Lung (tissue), 12 donors: ENCODE measurements around the gene ATRNL1. TPM values are rescaled to one million over a fixed set of nuclear protein-coding genes. Genes with fewer than 3 reads are reported as not detected.

ENCODE experiments used
- ATAC-seq: fragments of 200-7000 bp; cut with Tn5 transposase; one replicate; pipeline ENCODE4 v1.9.1; 2020; ENCODE audit warnings: moderate number of reproducible peaks; ENCODE audit not compliant: insufficient read depth, low FRiP score
- DNase-seq, 3 donors: peaks; one replicate each; pipeline ENCODE4 v3.0.0-alpha.2; 2013 to 2017
- H3K27ac ChIP-seq, 2 donors: one replicate each; pipeline ENCODE4 v1.5.1; 2013; ENCODE audit warnings: mild to moderate bottlenecking in 2 of 2, moderate library complexity in 2 of 2, control low read depth in 1 of 2, inconsistent platforms in 1 of 2, low read depth in 1 of 2, low read length in 1 of 2
- H3K27me3 ChIP-seq, 3 donors: one replicate each; pipeline ENCODE4 v1.5.1; 2013; ENCODE audit warnings: low read length in 2 of 3; ENCODE audit not compliant: control insufficient read depth in 3 of 3, insufficient read depth in 3 of 3
- H3K36me3 ChIP-seq, 4 donors: one replicate each; pipeline ENCODE4 v1.5.1; 2013; ENCODE audit warnings: low read length in 4 of 4, mild to moderate bottlenecking in 1 of 4, moderate library complexity in 1 of 4; ENCODE audit not compliant: control insufficient read depth in 4 of 4, insufficient read depth in 4 of 4
- H3K4me1 ChIP-seq, 5 donors: one replicate each; pipeline ENCODE4 v1.5.1; 2013; ENCODE audit warnings: low read length in 5 of 5, mild to moderate bottlenecking in 2 of 5, moderate library complexity in 1 of 5; ENCODE audit not compliant: control insufficient read depth in 5 of 5, insufficient read depth in 5 of 5
- H3K4me3 ChIP-seq: one replicate; pipeline ENCODE4 v1.5.1; 2013; ENCODE audit warnings: mild to moderate bottlenecking, control low read depth, moderate library complexity
- H3K9ac ChIP-seq, 2 donors: one replicate each; pipeline ENCODE4 v1.5.1; 2013; ENCODE audit warnings: low read length in 2 of 2, control low read depth in 1 of 2; ENCODE audit not compliant: insufficient read depth in 1 of 2
- H3K9me3 ChIP-seq, 4 donors: one replicate each; pipeline ENCODE4 v1.5.1; 2013; ENCODE audit warnings: low read length in 3 of 4, mild to moderate bottlenecking in 1 of 4, moderate library complexity in 1 of 4; ENCODE audit not compliant: control insufficient read depth in 4 of 4, insufficient read depth in 3 of 4
- WGBS, 2 donors: extraction: QIAGEN DNeasy Blood & Tissue Kit; methylation state at CpG; one replicate each; pipeline ENCODE4 v1.1.7; 2013; 5-methylcytosine and 5-hydroxymethylcytosine counted together
- polyA plus RNA-seq, 2 donors: library from polyadenylated mRNA; stranded (reverse); fragments of 200-250 nt; gene quantifications; one replicate each; pipeline ENCODE4 v1.2.1, GENCODE V29; 2013
- total RNA-seq, 2 donors: library from RNA; depleted of rRNA in 1 of 2; stranded (reverse); fragments of >200 nt in 1 of 2; gene quantifications; one replicate each; pipeline ENCODE4 v1.2.1, GENCODE V29; 2014 to 2021
- TF ChIP-seq, protein P1 (sequence below): IDR thresholded peaks from 2 replicates; pipeline ENCODE4 v1.5.1; 2012; ENCODE audit warnings: mild to moderate bottlenecking; ENCODE audit errors: control extremely low read depth, extremely low read depth
- donor health status: control.
- donor health status: control.
- donor health status: Bipolar disorder and iron deficiency.
- donor health status: healthy.
- donor health status: DM: yes; HTN: yes; CAD: no.

ATRNL1 gene
- total and polyA plus RNA-seq, 4 donors, result 0.05 to 11.1 (median 0.24) TPM

DNA sequence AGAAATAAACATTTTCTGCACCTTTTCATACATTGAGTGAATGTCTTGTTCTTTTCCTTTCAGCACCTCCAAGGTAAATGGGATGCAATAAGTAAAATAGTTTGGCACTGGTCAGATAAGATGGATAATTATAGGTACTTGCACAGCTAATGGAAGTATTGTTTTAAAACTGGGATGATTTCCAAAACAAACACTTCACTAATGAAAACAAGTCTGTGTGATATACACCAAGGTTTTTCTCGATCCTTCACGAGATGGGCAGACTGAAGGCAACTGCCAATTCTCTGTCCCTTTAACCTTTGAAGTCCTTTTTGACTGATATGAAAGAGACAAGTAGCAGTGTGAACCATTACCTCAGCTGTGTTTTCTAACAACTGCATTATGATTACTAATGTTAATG, 756.0 kb downstream of the ATRNL1 start:
- H3K4me1 ChIP-seq, result peaks cover 0 to 8% (median 5%) of the 10 kb centered on the region in 5 donors
- no peak for ATAC-seq
- H3K9ac ChIP-seq, result no peak overlapping the region
- no peak overlapping the region for H3K4me3 ChIP-seq
- H3K36me3 ChIP-seq, result no peaks in the 10 kb centered on the region
- H3K9me3 ChIP-seq, result no peaks in the 10 kb centered on the region
- DNase-seq, result no peak
- 32 to 60% methylated on average over 2 of the region's 2 CpGs for WGBS, 2 donors
- no peaks in the 10 kb centered on the region for H3K27me3 ChIP-seq
- H3K27ac ChIP-seq, result no peak overlapping the region
- TF ChIP-seq, protein P1, sequence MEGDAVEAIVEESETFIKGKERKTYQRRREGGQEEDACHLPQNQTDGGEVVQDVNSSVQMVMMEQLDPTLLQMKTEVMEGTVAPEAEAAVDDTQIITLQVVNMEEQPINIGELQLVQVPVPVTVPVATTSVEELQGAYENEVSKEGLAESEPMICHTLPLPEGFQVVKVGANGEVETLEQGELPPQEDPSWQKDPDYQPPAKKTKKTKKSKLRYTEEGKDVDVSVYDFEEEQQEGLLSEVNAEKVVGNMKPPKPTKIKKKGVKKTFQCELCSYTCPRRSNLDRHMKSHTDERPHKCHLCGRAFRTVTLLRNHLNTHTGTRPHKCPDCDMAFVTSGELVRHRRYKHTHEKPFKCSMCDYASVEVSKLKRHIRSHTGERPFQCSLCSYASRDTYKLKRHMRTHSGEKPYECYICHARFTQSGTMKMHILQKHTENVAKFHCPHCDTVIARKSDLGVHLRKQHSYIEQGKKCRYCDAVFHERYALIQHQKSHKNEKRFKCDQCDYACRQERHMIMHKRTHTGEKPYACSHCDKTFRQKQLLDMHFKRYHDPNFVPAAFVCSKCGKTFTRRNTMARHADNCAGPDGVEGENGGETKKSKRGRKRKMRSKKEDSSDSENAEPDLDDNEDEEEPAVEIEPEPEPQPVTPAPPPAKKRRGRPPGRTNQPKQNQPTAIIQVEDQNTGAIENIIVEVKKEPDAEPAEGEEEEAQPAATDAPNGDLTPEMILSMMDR, result no peak

- Histone ChIP-seq H3K27me3 (no peaks in the 10 kb centered on the region), H3K4me3 (no peak overlapping the region), H3K4me1 (peaks cover 0 to 7% (median 0%) of the 10 kb centered on the region in 5 donors), H3K36me3 (no peaks in the 10 kb centered on the region), H3K9me3 (no peaks in the 10 kb centered on the region), H3K9ac (no peak overlapping the region), H3K27ac (no peak overlapping the region)
- WGBS, 2 donors, result 88 to 98% methylated on average over 1 of the region's 1 CpG
- TF ChIP-seq, protein P1, result no peak
- DNase-seq, result no peak
- no peak for ATAC-seq
These were observed 757.5 kb downstream of the ATRNL1 start for GRCh38 chr10:115850666-115851065.

GRCh38 chr10:115851695-115852094, 758.5 kb downstream of the ATRNL1 start:
- H3K36me3 ChIP-seq, result no peaks in the 10 kb centered on the region
- no peak overlapping the region for H3K4me3 ChIP-seq
- 76 to 87% methylated on average over 5 of the region's 5 CpGs for WGBS, 2 donors
- H3K9me3 ChIP-seq, result peaks cover 0 to 2% (median 0%) of the 10 kb centered on the region in 4 donors
- no peak overlapping the region for H3K9ac ChIP-seq
- no peaks in the 10 kb centered on the region for H3K27me3 ChIP-seq
- H3K4me1 ChIP-seq, result peaks cover 0 to 7% (median 0%) of the 10 kb centered on the region in 5 donors
- H3K27ac ChIP-seq, result no peak overlapping the region
- TF ChIP-seq, protein P1, result no peak
- DNase-seq (no peak), ATAC-seq (no peak)

DNA sequence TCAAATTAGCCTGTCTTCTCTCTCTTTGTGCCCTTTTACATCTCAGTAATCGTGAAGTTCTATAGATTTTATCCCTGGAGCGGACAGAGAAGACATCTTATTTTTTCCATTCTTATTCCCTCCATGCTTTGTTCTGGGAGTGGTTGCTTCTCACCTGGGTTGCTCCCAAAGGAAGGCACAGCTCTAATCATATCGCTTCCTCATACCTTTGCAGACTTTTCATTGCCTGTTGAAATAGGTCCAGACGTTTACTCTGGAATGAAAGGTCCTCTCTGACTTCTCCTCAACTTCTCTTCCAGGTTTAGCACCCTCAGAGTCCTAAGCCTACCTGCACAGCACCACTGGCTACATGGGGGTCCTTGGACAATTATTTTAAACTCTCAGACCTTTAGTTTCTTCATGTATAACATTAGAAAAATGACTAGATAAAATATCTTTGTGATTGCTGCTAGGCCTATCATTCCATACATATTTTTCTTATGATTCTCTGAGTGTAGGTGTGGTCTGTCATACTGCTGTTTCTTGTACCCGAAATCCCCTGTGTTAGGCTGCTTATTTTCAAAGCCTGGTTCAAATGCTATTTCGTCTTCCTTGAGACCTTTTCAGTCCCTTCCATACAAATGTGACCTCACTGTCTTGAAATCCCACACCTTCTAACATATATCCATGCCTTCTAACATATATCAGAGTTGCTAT, 761.7 kb downstream of the ATRNL1 start:
- TF ChIP-seq, protein P1, result no peak
- Histone ChIP-seq H3K4me1 (no peaks in the 10 kb centered on the region), H3K9ac (no peak overlapping the region), H3K27ac (no peak overlapping the region), H3K36me3 (no peaks in the 10 kb centered on the region), H3K9me3 (peaks cover 0 to 3% (median 0%) of the 10 kb centered on the region in 4 donors), H3K4me3 (no peak overlapping the region), H3K27me3 (no peaks in the 10 kb centered on the region)
- no peak for ATAC-seq
- DNase-seq, result no peak
- WGBS, 2 donors, result 80 to 84% methylated on average over 6 of the region's 6 CpGs
